Endothelial cell of umbilical vein (primary cell): ENCODE results near the gene SMIM36. TPM values are rescaled to one million over a fixed set of nuclear protein-coding genes. Genes with fewer than 3 reads are reported as not detected.

Experiments used
- BruUV-seq: library from RNA; stranded (reverse); fragments of 400-500 nt; replicated peaks from 2 replicates; lab custom pipeline; 2021; lab: Mats Ljungman, UMichigan
- CTCF ChIA-PET: fragments of 300-600, 350-600 bp; sonication (Branson Sonifier 250); formaldehyde crosslinking; loops from one replicate; lab custom pipeline; 2021; ENCODE audit warnings: antibody characterized with exemption, inconsistent platforms; lab: Charles Lee
- POLR2A ChIA-PET: fragments of 300-600, 350-600 bp; sonication (Branson Sonifier 250); formaldehyde crosslinking; loops from one replicate; lab custom pipeline; 2021; ENCODE audit warnings: antibody characterized with exemption, inconsistent platforms; lab: Charles Lee
- DNase-seq: peaks from one replicate; pipeline ENCODE4 v3.0.0-alpha.2; 2011; ENCODE audit warnings: low read depth, low spot score
- FAIRE-seq: peaks from 2 replicates; lab custom pipeline; 2011; peaks lifted over from hg19 to GRCh38; lab: Jason Lieb, UNC
- H2AFZ ChIP-seq: 2 replicates; pipeline ENCODE4 v1.6.0; 2012; ENCODE audit warnings: low read depth, low read length, control low read depth, inconsistent platforms
- H3K27ac ChIP-seq: 2 replicates; pipeline ENCODE4 v1.5.1; 2011; ENCODE audit warnings: low read depth, mild to moderate bottlenecking, control low read depth, low read length, moderate library complexity; ENCODE audit not compliant: insufficient read depth
- H3K27me3 ChIP-seq, 2 experiments: 2 replicates each; pipeline versions ENCODE4 v1.6.0 to v1.6.1; 2011; ENCODE audit warnings: low read length in 2 of 2, mixed read lengths in 1 of 2; ENCODE audit not compliant: control insufficient read depth in 2 of 2, insufficient read depth in 2 of 2
- H3K36me3 ChIP-seq, 2 experiments: 2 replicates in 1 of 2; 3 replicates in 1 of 2; pipeline ENCODE4 v1.5.1; 2011; ENCODE audit warnings: low read length in 2 of 2, mild to moderate bottlenecking in 1 of 2, moderate library complexity in 1 of 2; ENCODE audit not compliant: control insufficient read depth in 2 of 2, insufficient read depth in 2 of 2; ENCODE audit errors: extremely low read depth in 1 of 2
- H3K4me1 ChIP-seq: 3 replicates; pipeline ENCODE4 v1.5.1; 2011; ENCODE audit warnings: mild to moderate bottlenecking, low read length; ENCODE audit not compliant: control insufficient read depth, insufficient read depth; ENCODE audit errors: extremely low read depth
- H3K4me2 ChIP-seq: 2 replicates; pipeline ENCODE4 v1.6.1; 2011; ENCODE audit warnings: low read length, control low read depth, mixed read lengths; ENCODE audit not compliant: insufficient read depth
- H3K4me3 ChIP-seq, 3 experiments: fragments of 200-600 bp in 1 of 3; sonication (generic), shearing (Covaris generic) in 1 of 3; replicated peaks in 1 of 3; 2 replicates each; pipeline ENCODE4 v1.5.1; 2011 to 2016; ENCODE audit warnings: control low read depth in 3 of 3, low read length in 3 of 3, mild to moderate bottlenecking in 2 of 3, inconsistent platforms in 1 of 3, low read depth in 1 of 3, moderate library complexity in 1 of 3; ENCODE audit not compliant: insufficient read depth in 1 of 3
- H3K79me2 ChIP-seq: 2 replicates; pipeline ENCODE4 v1.6.0; 2012; ENCODE audit warnings: low read length, inconsistent platforms; ENCODE audit not compliant: control insufficient read depth, insufficient read depth
- H3K9ac ChIP-seq: replicated peaks from 2 replicates; pipeline ENCODE3; 2011; ENCODE audit warnings: low read length, control low read depth; ENCODE audit not compliant: insufficient read depth; ENCODE audit errors: extremely low read depth
- H3K9me1 ChIP-seq: replicated peaks from 3 replicates; pipeline ENCODE4 v1.6.0; 2011; ENCODE audit warnings: mild to moderate bottlenecking, low read length; ENCODE audit not compliant: control insufficient read depth, insufficient read depth; ENCODE audit errors: extremely low read depth
- H3K9me3 ChIP-seq: replicated peaks from 2 replicates; pipeline ENCODE4 v1.5.1; 2012; ENCODE audit warnings: low read length, inconsistent platforms; ENCODE audit not compliant: control insufficient read depth, insufficient read depth
- H4K20me1 ChIP-seq: replicated peaks from 2 replicates; pipeline ENCODE3; 2011; ENCODE audit warnings: mild to moderate bottlenecking, low read length; ENCODE audit not compliant: control insufficient read depth, insufficient read depth; ENCODE audit errors: extremely low read depth
- CTCF ChIP-seq, 2 donors: IDR thresholded peaks; 1 replicate in 1 of 2; 2 replicates in 1 of 2; pipeline ENCODE4 v1.5.1; 2011; ENCODE audit warnings: low read length in 2 of 2, mild to moderate bottlenecking in 2 of 2, moderate library complexity in 2 of 2, control low read depth in 1 of 2, inconsistent platforms in 1 of 2, low read depth in 1 of 2; ENCODE audit not compliant: insufficient read depth in 1 of 2; ENCODE audit errors: extremely low read depth in 1 of 2
- EZH2 ChIP-seq: IDR thresholded peaks from 2 replicates; pipeline ENCODE4 v1.6.1; 2012; ENCODE audit warnings: borderline replicate concordance, low read depth, mild to moderate bottlenecking, moderate library complexity, low read length, inconsistent platforms; ENCODE audit not compliant: severe bottlenecking
- FOS ChIP-seq: IDR thresholded peaks from 2 replicates; pipeline ENCODE4 v1.6.1; 2011; ENCODE audit warnings: mild to moderate bottlenecking, low read length, moderate library complexity, borderline replicate concordance; ENCODE audit not compliant: insufficient read depth
- GATA2 ChIP-seq: IDR thresholded peaks from 2 replicates; pipeline ENCODE4 v1.7.0; 2011; ENCODE audit warnings: low read depth, mild to moderate bottlenecking, moderate library complexity, mixed read lengths, low read length; ENCODE audit not compliant: insufficient read length, insufficient read depth
- JUN ChIP-seq: IDR thresholded peaks from 2 replicates; pipeline ENCODE4 v1.6.1; 2011; ENCODE audit warnings: borderline replicate concordance, low read depth; ENCODE audit not compliant: insufficient read length, insufficient read depth
- MYC ChIP-seq: IDR thresholded peaks from one replicate; pipeline ENCODE4 v1.6.1; 2011; ENCODE audit warnings: mild to moderate bottlenecking, low read depth, low read length
- POLR2A ChIP-seq: IDR thresholded peaks from 2 replicates; pipeline ENCODE4 v1.6.1; 2012; ENCODE audit warnings: low read depth, mild to moderate bottlenecking, control low read depth, low read length
- dilution Hi-C: fragments of 300-500 bp; cut with MboI; formaldehyde crosslinking; loops from one replicate; pipeline ENCODE4 v1.15.0; 2019; ENCODE audit warnings: low sequenced_read_pairs; ENCODE audit not compliant: extremely low pct_ligation_motif_present
- intact Hi-C: fragments of 100-400 bp; cut with micrococcal nuclease; formaldehyde crosslinking; loops from one replicate; pipeline ENCODE4 v1.10.0; 2022
- polyA plus RNA-seq, 4 experiments: library from polyadenylated mRNA; depleted of rRNA in 3 of 4; stranded (reverse) in 3 of 4; unstranded in 1 of 4; fragments of >200 nt; gene quantifications; 2 replicates each; pipeline versions ENCODE4 v1.2.1 to v1.2.3, GENCODE V29; 2011 to 2012; ENCODE audit warnings: missing spikeins in 1 of 4
- total RNA-seq: library from RNA; stranded (reverse); gene quantifications from 2 replicates; pipeline ENCODE4 v1.2.3, GENCODE V29; 2021
- TF ChIP-seq, protein P1 (sequence below): IDR thresholded peaks from 2 replicates; pipeline ENCODE4 v1.6.1; 2011; ENCODE audit not compliant: insufficient read depth, insufficient read length

Gene SMIM36
- total and polyA plus RNA-seq, 2 donors (not counting 3 experiments of a cell fraction or from before 2014, with no cell fraction given) = not detected

GRCh38 chr17:55520402-55520801 is 9.2 kb upstream of the SMIM36 start:
- FAIRE-seq (no peak), DNase-seq (no peak)
- Histone ChIP-seq H3K9ac (no peak overlapping the region), H3K79me2 (no peaks in the 10 kb centered on the region), H3K4me2 (no peak overlapping the region), H2AFZ (no peak overlapping the region), H4K20me1 (no peaks in the 10 kb centered on the region), H3K9me3 (no peaks in the 10 kb centered on the region), H3K27ac (no peak overlapping the region), H3K36me3 (no peaks in the 10 kb centered on the region), H3K27me3 (peaks cover 19 to 20% of the 10 kb centered on the region in 2 experiments), H3K4me3 (no peak overlapping the region), H3K9me1 (no peaks in the 10 kb centered on the region), H3K4me1 (no peaks in the 10 kb centered on the region)
- ChIA-PET POLR2A (no interaction called here), CTCF (interaction anchor here (1.0 kb wide), 1 partner anchor 122 kb away, joined by 4 read pairs; no protein-coding TSS in a partner anchor)
- no TSS peak for BruUV-seq
- dilution Hi-C loops (no loop called here), intact Hi-C loops (no loop called here)
- TF ChIP-seq CTCF (IDR thresholded peaks at IDR 0.05; ENCODE audit: extremely low read depth in 1 of 2, insufficient read depth in 1 of 2, low read depth in 1 of 2, low read length in 2 of 2) (no peak), JUN (no peak), FOS (no peak), MYC (no peak)
- TF ChIP-seq, protein P1, sequence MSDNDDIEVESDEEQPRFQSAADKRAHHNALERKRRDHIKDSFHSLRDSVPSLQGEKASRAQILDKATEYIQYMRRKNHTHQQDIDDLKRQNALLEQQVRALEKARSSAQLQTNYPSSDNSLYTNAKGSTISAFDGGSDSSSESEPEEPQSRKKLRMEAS = no peak

DNA sequence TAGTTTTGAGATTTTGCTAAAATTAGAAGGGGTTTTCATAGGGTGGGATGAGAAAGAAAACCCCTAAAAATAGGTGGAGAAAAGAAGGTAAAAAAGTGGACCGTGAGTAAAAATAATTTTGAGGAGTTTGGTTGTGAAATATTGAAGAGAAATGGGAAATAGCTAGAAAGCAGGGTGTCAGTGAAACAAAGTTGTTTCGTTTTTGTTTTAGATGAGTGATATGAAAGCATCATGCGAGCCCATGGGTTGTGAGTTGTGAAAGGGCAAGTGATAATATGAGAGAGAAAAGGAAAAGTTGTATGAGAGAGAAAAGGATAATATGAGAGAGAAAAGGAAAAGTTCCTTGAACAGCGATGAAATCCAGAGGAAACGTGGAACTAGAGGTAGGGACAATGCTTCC is 7.3 kb upstream of the SMIM36 start:
- ChIA-PET POLR2A (no interaction called here), CTCF (interaction anchor here (1.0 kb wide), 1 partner anchor 83 kb away, joined by 4 read pairs; no protein-coding TSS in a partner anchor)
- no peaks in the 10 kb centered on the region for H3K9me1 ChIP-seq
- no peak overlapping the region for H3K27ac ChIP-seq
- H3K4me3 ChIP-seq = no peak overlapping the region
- FAIRE-seq (no peak), DNase-seq (no peak)
- H3K79me2 ChIP-seq = no peaks in the 10 kb centered on the region
- TF ChIP-seq EZH2 (no peak), GATA2 (no peak), POLR2A (no peak), CTCF (IDR thresholded peaks at IDR 0.05; ENCODE audit: extremely low read depth in 1 of 2, insufficient read depth in 1 of 2, low read depth in 1 of 2, low read length in 2 of 2) (no peak), MYC (no peak)
- TF ChIP-seq, protein P1 = no peak
- no peaks in the 10 kb centered on the region for H3K36me3 ChIP-seq
- no peaks in the 10 kb centered on the region for H4K20me1 ChIP-seq
- intact Hi-C loops (loop anchor here (10.0 kb wide), 1 partner anchor 94 kb away; the partner anchor contains the start of gene MMD), dilution Hi-C loops (loop anchor here (10.0 kb wide), 1 partner anchor 164 kb away; no protein-coding TSS in a partner anchor)
- H3K4me2 ChIP-seq = no peak overlapping the region
- H3K27me3 ChIP-seq = peaks cover 19 to 23% of the 10 kb centered on the region in 2 experiments
- H3K4me1 ChIP-seq = no peaks in the 10 kb centered on the region
- no peak overlapping the region for H2AFZ ChIP-seq
- H3K9ac ChIP-seq = no peak overlapping the region
- H3K9me3 ChIP-seq = no peaks in the 10 kb centered on the region
- BruUV-seq = no TSS peak
